ENCODE results near the gene RITA1. TPM values are rescaled to one million over a fixed set of nuclear protein-coding genes. Genes with fewer than 3 reads are reported as not detected.
"Not testable (repeated sequence)": the region's sequence is repeated elsewhere in the genome, so short reads cannot be mapped to it uniquely, and the experiment has no call there.

The RITA1 gene, protein sequence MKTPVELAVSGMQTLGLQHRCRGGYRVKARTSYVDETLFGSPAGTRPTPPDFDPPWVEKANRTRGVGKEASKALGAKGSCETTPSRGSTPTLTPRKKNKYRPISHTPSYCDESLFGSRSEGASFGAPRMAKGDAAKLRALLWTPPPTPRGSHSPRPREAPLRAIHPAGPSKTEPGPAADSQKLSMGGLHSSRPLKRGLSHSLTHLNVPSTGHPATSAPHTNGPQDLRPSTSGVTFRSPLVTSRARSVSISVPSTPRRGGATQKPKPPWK
- total RNA-seq (2014; rRNA removed; shearing (Covaris generic)): 17.9 and 20.8 TPM in 2 replicates

DNA sequence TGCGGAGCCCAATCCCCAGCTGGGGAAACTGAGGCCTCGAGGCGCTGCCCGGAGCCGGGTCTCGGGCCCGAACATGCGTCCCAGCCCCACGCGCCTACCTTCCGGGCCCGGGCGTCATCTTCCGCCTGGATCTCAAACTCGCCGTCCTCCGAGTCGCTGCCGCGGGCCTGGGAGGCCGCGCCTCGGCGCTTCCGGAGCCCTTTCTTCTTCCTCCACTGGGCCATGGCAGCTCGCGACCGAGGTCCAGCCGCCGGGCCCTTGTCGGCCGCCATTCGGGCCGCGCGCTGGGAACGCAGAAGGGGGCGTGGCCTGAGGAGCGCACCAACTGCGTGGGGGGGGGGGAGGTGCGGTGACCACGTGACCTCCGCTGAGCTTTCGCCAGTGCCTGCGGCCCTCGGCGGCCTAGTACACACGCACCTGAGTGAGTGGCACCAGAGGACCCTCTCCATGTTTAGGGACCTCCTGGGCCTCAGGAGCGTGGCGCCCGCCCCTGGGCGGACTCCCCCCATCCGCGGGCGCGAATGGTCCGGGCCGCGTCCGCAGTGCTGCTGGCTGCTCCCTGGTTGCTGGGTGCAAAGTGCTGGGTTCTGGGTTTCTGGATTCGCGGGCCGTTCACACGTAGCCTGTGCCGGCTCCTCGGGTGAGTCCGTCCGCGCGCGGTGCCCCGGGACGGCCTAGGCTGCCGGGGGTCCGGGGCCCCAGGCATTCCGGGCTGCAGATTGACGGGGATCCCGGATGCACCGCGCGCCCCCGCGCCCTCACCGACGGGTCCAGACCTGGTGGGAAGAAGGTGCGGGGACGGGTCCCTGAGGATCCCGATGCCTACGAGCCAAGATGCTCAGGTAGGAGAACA is at the start of gene RITA1, which contains the start of gene DDX54:
RITA1 (plus strand) TSS at position 542 of the 853 bp plus-strand sequence. CDS start 1,026 bp downstream, outside the sequence.
DDX54 (minus strand) TSS at position 299 of the 853 bp plus-strand sequence; CDS start at position 272, 27 bp downstream.
- peak; percentile 68 for DNase-seq (ENCODE audit: low spot score)

DNA sequence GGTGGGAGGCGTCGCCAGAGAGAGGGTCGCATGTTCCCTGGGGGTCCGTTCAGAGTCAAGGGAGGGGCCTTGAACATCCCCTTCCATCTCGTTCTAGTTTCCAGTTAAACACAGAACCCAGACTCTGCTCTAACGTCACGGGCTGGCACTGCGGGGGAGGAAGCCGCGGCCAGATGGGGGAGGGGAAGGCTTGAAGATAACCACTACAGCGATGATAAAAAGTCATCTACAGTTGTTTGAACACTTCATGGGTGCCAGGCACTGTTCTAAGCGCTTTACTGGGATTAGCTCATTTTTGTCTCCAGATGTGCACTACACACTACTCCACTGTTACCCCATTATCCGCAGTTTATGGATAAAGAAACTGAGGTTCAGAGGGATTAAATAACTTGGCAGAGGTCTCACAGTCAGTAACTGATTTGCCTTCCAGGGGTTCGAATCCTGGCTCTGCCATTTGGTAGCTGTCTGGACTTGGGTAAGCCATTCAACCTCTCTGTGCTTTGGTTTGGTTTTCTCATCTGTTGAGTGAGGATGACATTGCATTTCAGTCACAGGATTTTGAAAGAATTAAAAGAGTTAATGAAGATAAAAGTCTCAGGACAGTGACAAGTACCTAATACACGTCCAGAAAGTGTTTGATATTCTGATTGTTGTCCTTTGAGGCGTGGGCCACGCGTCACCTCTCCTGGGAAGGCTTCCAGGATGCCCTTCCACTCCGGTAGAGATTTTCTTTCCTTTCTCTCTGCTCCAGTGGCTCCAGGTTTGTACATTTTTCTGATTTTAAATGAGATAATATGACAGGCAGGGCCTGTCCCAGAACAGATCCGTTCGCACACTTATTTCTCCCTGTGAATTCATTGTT is 49.2 kb upstream of the RITA1 start:
- no peak for DNase-seq (ENCODE audit: low spot score)

DNA sequence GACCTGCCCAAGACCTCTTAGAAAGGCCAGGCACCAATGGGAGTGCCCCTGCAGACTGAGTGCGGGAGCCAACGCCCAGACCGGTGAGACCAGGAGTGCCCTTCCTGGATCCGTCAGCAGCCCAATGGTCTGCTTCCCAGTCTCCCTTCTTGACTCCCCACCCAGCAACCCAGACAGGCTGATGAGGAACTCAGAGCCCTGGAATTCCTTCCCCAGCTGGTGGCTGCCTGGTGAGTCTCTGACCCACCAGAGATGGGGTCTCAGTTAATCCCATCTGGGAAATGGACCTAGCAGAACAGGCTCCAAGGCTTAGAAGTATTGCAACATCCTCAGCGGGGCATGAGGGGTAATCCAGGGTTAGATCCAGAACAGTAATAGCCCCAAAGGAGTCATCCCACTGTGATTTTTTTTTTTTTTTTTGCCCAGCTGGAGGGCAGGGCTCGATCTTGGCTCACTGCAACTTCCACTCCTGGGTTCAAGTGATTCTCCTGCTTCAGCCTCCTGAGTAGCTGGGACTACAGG is 48.5 kb upstream of the RITA1 start:
- DNase-seq (ENCODE audit: low spot score): no peak

DNA sequence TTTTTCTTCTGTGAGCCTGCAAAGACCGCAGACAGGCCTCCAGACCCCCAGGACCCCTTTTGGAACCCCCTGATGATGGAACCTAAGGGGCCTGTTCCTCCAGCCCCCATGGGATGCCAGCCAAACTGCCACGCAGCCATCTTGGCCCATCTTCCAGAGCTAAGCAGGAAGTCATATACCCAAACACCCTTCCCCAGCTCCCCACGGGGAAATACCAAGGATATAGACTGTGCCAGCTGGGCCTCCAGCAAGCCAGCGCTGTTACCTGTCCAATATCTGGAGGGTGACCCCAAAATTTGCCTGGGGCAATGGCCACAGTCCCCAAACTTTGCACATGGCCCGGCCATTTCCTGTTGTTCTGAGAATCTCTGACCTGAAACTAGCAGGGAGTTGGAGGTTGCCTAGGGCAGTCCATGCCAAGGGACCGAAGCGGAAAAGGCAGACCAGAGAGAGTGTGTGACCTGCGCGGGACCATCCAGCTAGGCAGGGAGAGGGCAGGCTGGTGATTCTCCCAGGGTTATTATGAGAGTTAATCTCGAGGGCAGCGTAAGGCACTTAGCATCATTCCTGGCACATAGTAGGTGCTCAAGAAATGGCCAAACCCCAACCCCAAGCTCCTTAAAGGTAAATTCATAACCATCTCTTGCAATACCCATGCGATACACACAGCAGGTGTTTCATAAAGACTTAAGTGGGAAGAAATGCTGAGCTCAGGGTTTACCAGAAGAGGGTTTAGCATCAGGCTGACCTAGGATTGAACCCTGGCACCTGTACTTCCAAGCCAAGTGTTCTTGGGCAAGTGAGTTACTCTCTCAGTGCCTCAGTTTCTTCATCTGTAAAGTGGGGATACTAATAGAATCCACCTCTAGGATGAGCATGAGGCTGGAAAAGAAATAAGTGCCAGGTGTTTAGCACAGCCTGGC is 47.4 kb upstream of the RITA1 start:
- DNase-seq (ENCODE audit: low spot score): no peak

DNA sequence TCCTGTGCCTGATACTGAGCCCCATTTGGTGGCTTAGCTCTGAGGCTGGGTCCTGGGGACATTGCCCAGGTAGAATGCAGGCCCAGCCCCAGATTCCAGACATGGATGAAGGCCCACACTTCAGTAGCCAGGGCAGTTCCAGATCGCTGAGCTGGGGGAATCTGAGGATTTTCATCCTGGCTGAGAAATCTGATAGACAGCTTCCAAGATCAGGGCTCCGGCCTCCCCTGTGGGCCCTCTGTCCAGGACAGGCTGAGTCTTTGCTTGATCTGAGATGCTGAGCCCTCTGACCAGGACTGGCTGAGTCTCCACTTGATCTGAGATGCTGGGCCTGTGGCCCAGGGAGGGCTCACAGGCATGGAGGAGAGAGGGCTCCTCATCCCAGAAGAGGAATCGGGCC is 46.7 kb upstream of the RITA1 start:
- no peak for DNase-seq (ENCODE audit: low spot score)

DNA sequence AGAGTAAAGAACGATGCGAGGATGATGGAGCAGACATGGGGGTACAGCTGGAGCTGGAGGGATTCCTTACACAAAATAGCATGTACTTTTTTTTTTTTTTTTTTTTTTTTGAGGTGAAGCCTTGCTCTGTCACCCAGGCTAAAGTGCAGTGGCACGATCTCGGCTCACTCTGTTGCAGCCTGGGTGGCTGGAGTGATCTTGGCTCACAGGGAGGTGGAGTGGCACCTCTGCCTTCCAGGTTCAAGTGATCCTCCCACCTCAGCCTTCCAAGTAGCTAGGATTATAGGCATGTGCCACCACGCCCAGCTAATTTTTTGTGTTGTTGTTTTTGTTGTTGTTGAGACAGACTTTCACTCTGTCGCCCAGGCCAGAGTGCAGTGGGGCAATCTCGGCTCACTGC is 44.8 kb upstream of the RITA1 start:
- DNase-seq (ENCODE audit: low spot score): no peak

DNA sequence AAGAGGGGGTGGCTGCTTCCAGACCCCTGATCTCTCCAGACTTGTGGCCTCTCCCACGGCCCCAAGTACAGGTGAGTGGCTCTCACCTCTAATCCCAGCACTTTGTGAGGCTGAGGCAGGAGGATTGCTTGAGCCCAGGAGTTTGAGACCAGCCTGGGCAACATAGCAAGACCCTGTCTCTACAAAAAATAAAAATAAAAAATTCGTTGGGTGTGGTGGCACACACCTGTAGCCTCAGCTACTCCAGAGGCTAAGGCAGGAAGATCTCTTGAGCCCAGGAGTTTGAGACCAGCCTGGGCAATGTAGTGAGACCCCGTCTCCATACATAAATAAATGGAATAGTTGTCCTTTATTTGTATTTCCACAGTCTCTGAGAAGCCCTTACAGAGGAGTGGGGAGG is 43.8 kb upstream of the RITA1 start:
- DNase-seq (ENCODE audit: low spot score): not testable (repeated sequence)

DNA sequence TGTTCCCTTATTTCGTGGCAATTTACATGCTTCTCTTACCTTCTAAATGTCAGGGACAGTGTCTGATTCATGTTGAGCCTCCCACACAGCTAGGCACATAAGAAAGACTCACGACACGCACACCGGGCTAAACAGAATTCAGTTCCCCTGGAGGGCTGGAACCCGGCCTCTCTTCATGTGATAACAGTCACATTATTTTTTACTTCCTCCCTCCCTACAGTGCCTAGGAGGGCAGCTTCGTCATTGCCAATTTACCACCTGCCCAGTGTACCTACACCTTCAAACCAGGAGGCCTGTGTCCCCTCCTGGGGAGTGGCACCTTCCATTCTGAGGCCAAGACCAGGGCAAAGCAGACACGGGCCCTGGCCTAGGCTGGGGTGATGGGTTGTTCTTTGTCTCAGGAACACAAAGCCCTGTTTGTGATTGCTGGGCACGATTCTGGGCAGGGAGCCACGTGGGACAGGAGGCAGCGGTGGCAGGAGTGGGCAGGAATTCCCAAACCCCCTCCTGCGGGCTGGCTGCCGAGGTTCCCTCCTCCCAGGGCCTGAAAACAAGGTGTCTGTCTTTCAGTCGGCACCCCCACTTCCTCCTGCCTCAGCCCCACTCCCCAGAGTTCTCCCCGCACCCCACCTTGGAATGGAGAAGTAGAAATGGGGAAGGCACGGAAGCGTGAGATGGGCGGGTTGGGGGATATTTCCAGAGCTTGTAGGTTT is 43.2 kb upstream of the RITA1 start:
- DNase-seq (ENCODE audit: low spot score): peak; percentile 49

DNA sequence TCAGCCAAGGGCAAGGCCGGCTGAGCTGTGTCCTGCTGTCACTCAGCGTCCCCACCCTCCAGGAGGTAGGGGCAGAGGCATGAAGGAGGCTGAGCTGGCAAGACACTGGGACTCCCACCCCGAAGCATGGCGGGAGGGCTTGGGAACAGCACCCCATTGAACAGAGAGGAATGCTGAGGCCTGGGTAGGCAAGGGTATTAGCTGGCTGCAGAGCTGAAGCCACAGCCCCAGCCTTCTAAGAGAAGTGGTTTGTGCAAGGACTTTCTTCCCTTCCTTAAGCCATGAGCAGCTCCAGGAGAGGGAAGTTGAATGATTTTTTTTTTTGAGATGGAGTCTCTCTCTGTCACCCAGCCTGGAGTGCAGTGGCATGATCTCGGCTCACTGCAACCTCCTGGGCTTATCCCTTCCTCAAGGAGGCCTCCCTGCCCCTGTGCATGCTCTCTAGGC is 42.6 kb upstream of the RITA1 start:
- no peak for DNase-seq (ENCODE audit: low spot score)

DNA sequence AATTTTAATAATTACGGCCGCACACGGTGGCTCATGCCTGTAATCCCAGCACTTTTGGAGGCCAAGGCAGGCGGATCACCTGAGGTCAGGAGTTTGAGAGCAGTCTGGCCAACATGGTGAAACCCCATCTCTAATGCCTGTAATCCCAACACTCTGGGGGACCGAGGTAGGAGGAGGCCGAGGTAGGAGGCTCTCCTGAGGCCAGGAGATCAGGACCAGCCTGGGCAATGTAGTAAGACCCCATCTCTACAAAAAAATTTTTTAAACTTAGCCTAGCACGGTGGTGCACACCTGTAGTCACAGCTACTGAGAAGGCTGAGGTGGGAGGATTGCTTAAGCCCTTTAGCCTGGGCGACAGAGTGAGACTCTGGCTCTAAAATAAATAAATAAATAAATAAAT is 41.6 kb upstream of the RITA1 start:
- no peak for DNase-seq (ENCODE audit: low spot score)

DNA sequence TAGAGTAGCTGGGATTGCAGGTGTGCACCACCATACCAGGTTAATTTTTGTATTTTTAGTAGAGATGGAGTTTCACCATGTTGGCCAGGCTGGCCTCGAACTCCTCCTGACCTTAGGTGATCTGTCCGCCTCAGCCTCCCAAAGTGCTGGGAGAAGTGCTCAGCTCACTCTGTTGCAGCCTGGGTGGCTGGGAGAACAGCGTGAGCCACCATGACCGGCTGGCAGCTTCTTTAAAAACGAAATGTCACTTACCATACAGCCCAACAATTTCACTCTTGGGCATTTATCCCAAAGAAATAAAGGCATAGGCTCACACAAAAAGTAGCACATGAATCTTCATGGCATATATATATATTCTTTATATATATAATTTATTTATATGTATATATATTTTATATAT is 40.7 kb upstream of the RITA1 start:
- DNase-seq (ENCODE audit: low spot score): no peak

DNA sequence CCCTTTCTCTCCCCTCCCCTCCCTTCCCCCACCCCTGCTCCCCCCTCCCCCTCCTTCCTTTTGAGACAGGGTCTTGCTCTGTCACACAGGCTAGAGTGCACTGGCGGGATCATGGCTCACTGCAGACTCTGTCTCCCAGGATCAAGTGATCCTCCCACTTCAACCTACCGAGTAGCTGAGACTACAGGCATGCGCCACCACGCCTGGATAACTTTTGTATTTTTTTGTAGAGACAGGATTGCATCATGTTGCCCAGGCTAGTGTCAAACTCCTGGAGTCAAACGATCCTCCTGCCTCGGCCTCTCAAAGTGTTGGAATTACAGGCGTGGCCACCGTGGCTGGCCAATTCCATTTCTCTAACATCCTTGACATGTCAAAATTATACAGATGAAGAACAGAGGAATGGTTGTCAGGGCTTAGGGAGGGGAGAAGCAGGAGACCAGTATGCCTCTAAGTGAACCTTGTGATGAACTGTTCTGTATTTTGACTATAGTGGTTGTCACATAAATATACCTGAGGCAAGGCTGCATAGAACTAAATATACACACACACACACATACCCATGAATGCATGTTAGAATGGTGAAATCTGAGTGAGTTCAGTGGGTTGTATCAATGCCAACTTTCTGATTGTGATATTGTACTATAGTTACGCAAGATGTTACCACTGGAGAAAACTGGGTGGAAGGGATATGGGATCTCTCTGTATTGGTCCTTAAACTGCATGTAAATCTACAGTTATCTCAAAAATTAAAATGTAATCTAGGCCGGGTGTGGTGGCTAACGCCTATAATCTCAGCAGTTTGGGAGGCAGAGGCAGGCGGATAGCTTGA is 39.6 kb upstream of the RITA1 start:
- DNase-seq (ENCODE audit: low spot score): no peak

DNA sequence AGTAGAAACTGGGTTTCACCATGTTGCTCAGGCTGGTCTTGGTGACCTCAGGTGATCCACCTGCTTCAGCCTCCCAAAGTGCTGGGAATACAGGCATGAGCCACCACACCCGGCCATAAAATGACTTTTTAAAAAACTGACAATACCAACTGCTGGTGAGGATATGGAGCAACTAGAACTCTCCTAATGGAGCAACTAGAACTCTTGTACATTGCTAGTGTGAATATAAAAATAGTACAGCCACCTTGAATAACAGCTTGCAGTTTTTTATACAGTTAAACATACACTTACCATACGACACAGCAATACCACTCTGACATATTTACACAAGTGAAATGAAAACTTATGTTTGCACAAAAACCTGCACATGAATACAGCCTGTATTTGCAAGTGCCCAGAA is 38.5 kb upstream of the RITA1 start:
- DNase-seq (ENCODE audit: low spot score): no peak

DNA sequence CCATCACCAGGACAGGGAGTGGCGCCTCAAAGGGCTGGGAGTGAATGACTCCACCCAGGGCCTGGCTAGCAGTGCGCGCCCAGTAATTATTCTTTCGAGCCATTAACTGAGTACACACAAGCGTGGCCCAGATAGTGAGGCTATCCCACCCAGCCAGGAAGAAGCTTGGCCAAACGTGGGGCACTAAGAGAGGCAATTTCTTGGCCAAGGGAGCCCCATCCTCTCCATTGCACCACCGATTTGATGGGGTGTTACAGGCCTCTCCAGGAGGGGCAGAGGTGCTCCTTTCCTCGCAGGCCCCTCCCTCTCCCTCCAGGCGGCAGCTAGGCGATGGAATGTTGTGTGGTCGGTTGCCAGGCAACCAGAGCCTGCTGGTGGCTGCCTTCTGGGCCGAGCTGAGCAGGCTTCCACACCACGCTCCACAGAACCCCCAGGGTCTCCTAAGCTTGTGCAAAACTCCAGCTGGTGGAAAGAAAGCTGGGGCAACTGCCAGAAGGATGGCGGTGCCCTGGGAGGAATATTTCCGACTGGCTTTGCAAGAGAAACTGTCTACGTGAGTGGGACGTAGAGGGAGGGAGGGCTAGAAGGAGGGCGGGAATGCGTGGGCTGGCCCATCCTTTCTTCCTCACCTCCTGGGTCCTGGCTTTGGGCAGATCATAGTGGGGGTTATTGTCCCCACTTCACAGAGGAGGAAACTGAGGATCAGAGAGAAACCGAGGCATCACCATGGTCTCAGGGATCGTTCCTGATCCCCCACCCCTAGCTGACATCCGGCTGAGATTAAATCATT is 36.0 kb upstream of the RITA1 start, which contains the start of gene CFAP73:
CFAP73 (plus strand) TSS at position 364 of the 790 bp plus-strand sequence; CDS start at position 498, 134 bp downstream.
- DNase-seq (ENCODE audit: low spot score): peak; percentile 93

DNA sequence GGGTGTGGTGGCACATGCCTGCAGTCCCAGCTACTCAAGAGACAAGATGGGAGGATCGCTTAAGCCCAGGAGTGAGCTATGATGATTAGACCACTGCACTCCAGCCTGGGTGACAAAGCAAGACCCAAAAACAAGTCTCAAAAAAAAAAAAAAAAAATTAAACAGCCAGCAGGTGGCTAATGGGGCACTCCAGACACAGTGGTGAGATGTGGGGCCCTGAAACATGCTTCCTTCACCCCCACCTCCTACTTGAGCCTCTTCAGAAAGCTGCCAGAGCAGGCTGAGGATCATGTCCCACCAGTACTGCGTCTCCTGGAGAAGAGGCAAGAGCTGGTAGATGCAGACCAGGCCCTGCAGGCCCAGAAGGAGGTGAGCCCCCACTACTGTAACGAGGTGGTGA is 33.9 kb upstream of the RITA1 start:
- no peak for DNase-seq (ENCODE audit: low spot score)

DNA sequence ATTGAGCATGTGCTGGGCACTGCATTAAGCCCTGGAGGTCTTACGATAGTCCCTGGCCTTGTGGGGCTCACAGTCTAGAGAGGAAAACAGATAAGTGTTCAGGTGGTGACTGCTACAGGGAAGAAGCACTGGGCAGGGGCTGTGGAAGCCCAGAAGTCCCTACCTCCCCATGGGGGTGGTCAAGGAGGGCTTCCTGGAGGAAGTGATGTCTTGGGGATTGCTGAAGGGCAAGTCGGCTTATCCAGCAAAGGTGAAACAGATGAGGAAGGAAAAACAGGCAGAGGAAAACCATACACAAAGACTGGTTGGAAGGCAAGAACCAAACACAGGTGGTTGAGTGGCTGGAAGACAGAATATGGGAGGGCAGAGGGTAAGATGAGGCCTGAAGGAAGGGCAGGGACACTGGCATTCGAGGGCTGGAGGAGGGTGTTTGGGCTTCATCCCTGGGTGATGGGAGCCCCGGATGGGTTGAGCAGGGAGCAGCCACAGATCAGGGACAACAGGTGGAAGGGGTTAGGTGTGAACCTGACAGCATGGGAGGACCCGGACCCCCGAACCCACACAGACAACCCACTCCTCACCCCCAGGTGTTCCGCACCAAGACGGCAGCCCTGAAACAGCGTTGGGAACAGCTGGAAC is 33.2 kb upstream of the RITA1 start:
- no peak for DNase-seq (ENCODE audit: low spot score)

Data from H4 (cell line).